GM10266 (cell line): ENCODE results near the gene KRT2.

Experiments used
- DNase-seq: peaks from one replicate; pipeline ENCODE4 v3.0.0; 2012; ENCODE audit errors: extremely low spot score
- CTCF ChIP-seq: IDR thresholded peaks from 2 replicates; pipeline ENCODE4 v1.5.1; 2012; ENCODE audit warnings: mild to moderate bottlenecking, low read depth; ENCODE audit not compliant: control insufficient read depth, insufficient read depth; ENCODE audit errors: missing control alignments

KRT2 gene

DNA sequence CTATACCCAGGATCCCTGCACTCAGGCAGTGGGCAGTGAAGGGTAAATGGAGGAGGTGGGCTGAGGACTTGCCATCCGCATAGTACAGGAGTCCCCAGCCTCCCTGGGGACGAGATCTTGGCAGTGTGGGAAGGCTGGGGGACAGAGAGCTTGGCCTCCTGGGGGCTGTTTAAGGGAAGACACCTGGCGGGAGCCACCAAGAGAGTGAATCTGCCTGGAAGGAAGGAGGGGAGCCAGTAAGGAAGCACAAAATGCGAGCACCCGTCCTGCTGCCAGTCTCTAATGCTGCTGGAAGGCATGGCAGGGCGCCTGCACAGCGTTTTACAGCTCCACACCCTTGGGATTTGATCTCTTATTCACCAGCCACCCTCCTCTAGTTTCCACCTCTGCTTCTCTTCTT, 7.4 kb upstream of the KRT2 start:
- DNase-seq = no peak
- TF ChIP-seq CTCF = no peak

DNA sequence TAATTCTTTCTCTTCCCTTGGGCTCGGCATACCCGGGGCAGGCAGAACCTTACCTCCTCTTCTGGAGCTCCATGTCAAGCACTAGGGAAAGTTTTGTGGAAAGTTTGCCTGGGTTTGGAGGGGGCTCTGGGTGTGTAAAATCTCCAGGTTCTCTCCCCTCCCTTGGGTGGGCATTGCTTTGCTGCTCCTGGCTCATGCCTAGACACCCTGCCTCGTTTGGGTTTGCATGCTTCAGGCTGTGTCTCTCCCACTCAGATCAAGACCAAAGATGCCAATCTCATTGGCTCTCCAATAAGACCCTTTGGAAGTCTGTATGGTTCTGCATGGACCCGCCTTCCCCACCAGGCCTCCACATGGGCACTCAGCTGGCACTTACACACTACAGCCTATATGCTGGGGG, 6.2 kb upstream of the KRT2 start:
- no peak for DNase-seq
- TF ChIP-seq CTCF = no peak

- no peak for TF ChIP-seq CTCF
- DNase-seq = no peak
Observed at GRCh38 chr12:52657250-52657902, 5.4 kb upstream of the KRT2 start.

DNA sequence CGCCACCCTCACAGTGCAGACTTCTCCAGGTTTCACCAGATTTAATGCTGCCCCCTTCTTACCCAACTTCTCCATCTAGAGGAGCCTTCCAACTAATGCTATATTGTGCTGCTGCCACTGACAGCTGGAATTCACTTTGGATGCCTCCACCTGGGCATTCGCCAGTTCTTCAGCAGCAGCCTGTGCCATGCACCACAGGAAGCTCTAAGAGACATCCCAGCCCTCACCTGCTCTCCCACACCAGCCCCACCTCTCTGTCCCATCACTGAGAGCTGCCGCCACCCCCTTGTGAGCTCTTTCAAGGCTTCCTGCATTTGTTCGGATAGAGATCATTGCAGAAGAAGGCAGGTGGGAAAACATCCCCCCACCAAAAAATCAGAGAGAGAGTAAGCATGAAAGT, 4.6 kb upstream of the KRT2 start:
- no peak for DNase-seq
- TF ChIP-seq CTCF = no peak

DNA sequence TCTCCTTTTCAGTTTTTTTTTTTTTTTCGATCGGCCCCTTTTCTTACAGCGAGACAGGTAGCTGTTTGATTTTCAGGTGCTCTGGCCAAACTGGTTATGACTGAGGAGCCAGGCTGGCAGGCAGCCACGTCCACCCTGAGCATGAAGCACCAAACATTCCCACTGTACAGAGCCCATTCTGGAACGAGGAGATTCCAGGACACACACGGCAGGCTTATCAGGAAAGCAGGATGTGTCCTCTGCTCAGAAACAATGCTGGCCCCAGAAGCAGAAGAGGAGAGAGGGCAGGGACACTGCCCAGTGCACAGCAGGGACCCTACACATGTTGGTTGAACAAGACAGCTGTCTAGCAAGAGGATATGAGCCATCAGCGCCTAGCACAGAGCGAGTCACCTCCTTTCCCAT, 3.7 kb upstream of the KRT2 start:
- TF ChIP-seq CTCF = no peak
- no peak for DNase-seq

DNA sequence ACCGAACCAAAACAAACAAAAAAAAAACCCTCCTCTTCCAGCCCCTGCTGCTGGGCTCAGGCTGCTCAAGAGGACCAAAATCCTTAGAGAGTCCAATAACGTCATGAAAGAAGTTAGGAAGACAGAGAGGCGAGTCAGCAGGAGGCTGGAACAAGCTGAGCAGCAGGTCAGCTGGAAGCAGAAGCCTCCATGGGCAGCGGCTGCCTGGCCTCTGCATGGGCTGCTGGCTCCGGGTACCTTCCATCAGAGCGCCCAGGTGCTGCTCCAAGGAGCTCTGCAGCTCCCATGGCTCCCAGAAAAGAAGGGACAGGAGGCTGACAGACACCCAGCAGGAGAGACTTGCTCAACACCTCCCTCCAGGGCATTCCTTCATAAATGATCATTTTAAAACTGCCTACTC, 3.2 kb upstream of the KRT2 start:
- no peak for TF ChIP-seq CTCF
- no peak for DNase-seq

DNA sequence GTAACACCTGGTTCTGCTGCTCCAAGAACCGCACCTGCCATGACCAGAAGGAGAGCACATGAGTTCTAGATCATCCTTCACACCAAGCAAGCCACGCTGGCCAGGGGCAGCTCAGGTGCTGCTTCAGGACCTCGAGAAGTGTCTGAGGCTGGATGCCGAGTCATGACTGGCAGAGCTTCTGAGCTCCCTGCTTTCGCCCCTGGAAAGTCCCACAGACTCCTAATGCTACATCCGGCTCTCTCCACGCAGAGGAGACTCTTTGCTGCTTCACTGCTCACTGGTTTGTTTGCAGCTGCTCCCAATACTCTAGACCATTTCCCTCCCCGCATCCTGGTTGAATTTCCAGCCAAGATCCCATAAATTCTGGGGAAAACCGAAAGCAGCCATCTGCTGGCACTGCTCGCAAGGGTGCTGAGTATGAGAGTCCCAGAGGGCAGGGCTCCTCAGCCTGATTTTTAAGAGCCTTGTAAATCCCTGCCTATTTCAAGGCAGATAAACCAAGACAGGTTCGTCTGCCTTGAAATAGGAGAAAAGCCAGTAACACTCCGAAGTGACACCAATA, 1.4 kb downstream of the KRT2 start:
- no peak for DNase-seq
- TF ChIP-seq CTCF = no peak
